Cardiac atrium fibroblast (primary cell): ENCODE data around the gene TNKS2. TPM values are rescaled to one million over a fixed set of nuclear protein-coding genes. Genes with fewer than 3 reads are reported as not detected.

Experiments used
- total RNA-seq: library from RNA; depleted of rRNA; stranded (reverse); fragments of >200 nt; gene quantifications from 2 replicates; pipeline ENCODE4 v1.2.3, GENCODE V29; 2015

The TNKS2 gene
- total RNA-seq: 23.6 and 33.7 TPM in 2 replicates

DNA sequence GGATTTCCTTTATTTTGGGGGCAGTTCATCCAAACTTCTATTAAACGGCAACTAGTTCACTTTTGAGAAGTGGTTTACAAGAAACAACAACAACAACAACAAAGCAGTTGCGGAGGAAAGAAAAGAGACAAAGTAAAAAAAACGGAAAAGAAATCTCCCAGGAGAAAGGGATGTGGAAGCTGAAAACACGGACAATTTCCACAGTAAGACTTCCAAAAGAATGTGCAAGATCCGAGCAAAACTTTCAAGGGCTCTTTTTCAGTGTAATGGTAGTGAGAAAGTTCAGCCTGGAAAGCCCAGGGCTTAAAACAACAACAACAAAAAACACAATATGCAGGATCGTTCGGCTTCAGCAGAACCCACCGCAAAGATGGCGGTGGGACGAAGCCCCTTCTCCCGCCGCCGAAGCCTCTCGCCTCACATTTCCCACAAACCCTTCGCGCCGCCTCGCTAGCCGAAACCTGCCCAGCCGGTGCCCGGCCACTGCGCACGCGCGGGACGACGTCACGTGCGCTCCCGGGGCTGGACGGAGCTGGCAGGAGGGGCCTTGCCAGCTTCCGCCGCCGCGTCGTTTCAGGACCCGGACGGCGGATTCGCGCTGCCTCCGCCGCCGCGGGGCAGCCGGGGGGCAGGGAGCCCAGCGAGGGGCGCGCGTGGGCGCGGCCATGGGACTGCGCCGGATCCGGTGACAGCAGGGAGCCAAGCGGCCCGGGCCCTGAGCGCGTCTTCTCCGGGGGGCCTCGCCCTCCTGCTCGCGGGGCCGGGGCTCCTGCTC lies at the start of gene TNKS2:
Gene TNKS2, plus strand, starts transcription at position 553 of the 775 bp plus-strand sequence. CDS start 265 bp downstream, outside the sequence.

DNA sequence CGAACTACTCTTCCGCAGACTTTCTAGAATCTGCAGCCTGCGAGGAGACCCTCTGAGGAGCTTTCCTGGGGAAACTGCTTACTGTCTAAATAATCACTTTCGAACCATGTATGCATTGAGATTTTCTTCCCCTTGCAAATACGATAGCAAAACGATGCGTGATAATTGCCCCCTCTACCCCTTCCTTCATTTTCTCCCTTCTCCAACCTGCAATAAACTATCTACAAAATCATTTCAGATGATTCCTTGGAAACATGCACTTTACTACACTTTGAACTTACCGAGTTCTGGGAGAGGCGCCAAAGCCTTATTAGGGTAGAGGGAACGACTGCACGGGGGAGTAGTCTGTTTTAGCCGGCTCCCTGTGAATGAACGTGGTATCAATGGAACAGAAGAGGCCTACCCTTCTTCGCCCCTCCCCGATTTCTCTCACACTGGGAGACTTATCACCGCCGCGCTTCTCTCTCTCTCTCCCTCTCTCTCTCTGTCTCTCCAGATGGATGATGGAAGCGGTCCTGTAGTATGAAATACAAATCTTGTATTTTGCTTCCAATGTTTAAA lies 111.0 kb downstream of the TNKS2 start, which contains the start of gene FGFBP3:
Gene FGFBP3, minus strand, starts transcription at position 370 of the 561 bp plus-strand sequence. CDS start 517 bp downstream, outside the sequence.

Other genes with a start within 250 kb of the TNKS2 start
- gene PPP1R3C, start 165.4 kb upstream of the TNKS2 start, total RNA-seq: 46.4 and 48.4 TPM in 2 replicates
- gene FGFBP3, start 111.1 kb downstream of the TNKS2 start, total RNA-seq: not detected in 2 replicates
- 17.3 and 21.2 TPM in 2 replicates for gene BTAF1, start 125.3 kb downstream of the TNKS2 start, total RNA-seq